KMS-11 (cell line): ENCODE measurements around the gene RNLS.

ENCODE experiments used
- H2AFZ ChIP-seq: fragments of 200-600 bp; sonication (generic); 2 replicates; pipeline ENCODE4 v1.6.1; 2016; ENCODE audit warnings: antibody characterized with exemption, mixed run types, low read depth
- H3K27ac ChIP-seq: fragments of 200-600 bp; sonication (generic); 2 replicates; pipeline ENCODE4 v1.6.1; 2016; ENCODE audit warnings: mild to moderate bottlenecking, mixed run types
- H3K27me3 ChIP-seq: fragments of 200-600 bp; sonication (generic); 2 replicates; pipeline ENCODE4 v1.6.1; 2017; ENCODE audit warnings: mild to moderate bottlenecking, low read depth, mixed run types, moderate library complexity; ENCODE audit not compliant: insufficient read depth
- H3K36me3 ChIP-seq: fragments of 200-600 bp; sonication (generic); 2 replicates; pipeline ENCODE4 v1.6.1; 2017; ENCODE audit warnings: mild to moderate bottlenecking, mixed run types; ENCODE audit not compliant: insufficient read depth
- H3K4me1 ChIP-seq: fragments of 200-600 bp; sonication (generic); 2 replicates; pipeline ENCODE4 v1.6.1; 2016; ENCODE audit warnings: mild to moderate bottlenecking, low read depth, mixed run types; ENCODE audit not compliant: poor library complexity, severe bottlenecking
- H3K4me2 ChIP-seq: fragments of 200-600 bp; sonication (generic); 2 replicates; pipeline ENCODE4 v1.7.0; 2016; ENCODE audit warnings: mild to moderate bottlenecking, mixed run types
- H3K4me3 ChIP-seq: fragments of 200-600 bp; sonication (generic); IDR thresholded peaks from 2 replicates; pipeline ENCODE4 v1.6.1; 2017; ENCODE audit warnings: low read depth, low read length, mixed read lengths; ENCODE audit not compliant: insufficient read depth
- H3K79me2 ChIP-seq: fragments of 200-600 bp; sonication (generic); 2 replicates; pipeline ENCODE4 v1.6.1; 2016; ENCODE audit warnings: low read depth, mixed run types; ENCODE audit not compliant: insufficient read depth
- H3K9ac ChIP-seq: fragments of 200-600 bp; sonication (generic); 2 replicates; pipeline ENCODE4 v1.6.1; 2016; ENCODE audit warnings: mild to moderate bottlenecking, mixed run types
- H4K20me1 ChIP-seq: fragments of 200-600 bp; sonication (generic); 2 replicates; pipeline ENCODE4 v1.6.1; 2016; ENCODE audit warnings: mild to moderate bottlenecking, mixed run types; ENCODE audit not compliant: insufficient read depth
- CTCF ChIP-seq: fragments of 200-600 bp; sonication (generic); conservative IDR thresholded peaks from 2 replicates; pipeline ENCODE4 v1.6.1; 2017; ENCODE audit warnings: low read depth, mild to moderate bottlenecking, antibody characterized with exemption, low read length, moderate library complexity, mixed read lengths

RNLS gene

GRCh38 chr10:88382699-88383098, 200.4 kb downstream of the RNLS start:
- H3K4me2 ChIP-seq: no peak overlapping the region
- no peak overlapping the region for H2AFZ ChIP-seq
- no peak overlapping the region for H3K9ac ChIP-seq
- no peak for TF ChIP-seq CTCF
- H3K27me3 ChIP-seq: no peaks in the 10 kb centered on the region
- H3K4me3 ChIP-seq: no peak overlapping the region
- no peaks in the 10 kb centered on the region for H4K20me1 ChIP-seq
- H3K36me3 ChIP-seq: no peaks in the 10 kb centered on the region
- H3K27ac ChIP-seq: no peak overlapping the region
- H3K79me2 ChIP-seq: no peaks in the 10 kb centered on the region
- peaks cover 59% of the 10 kb centered on the region for H3K4me1 ChIP-seq

GRCh38 chr10:88379575-88379974, 203.5 kb downstream of the RNLS start:
- Histone ChIP-seq H2AFZ (no peak overlapping the region), H3K36me3 (no peaks in the 10 kb centered on the region), H3K79me2 (no peaks in the 10 kb centered on the region), H4K20me1 (no peaks in the 10 kb centered on the region), H3K27me3 (no peaks in the 10 kb centered on the region), H3K4me2 (no peak overlapping the region), H3K4me3 (no peak overlapping the region), H3K9ac (no peak overlapping the region), H3K27ac (no peak overlapping the region), H3K4me1 (peaks cover 39% of the 10 kb centered on the region)
- no peak for TF ChIP-seq CTCF

- Histone ChIP-seq H3K4me1 (peaks cover 22% of the 10 kb centered on the region), H4K20me1 (no peaks in the 10 kb centered on the region), H2AFZ (no peak overlapping the region), H3K4me2 (no peak overlapping the region), H3K9ac (no peak overlapping the region), H3K79me2 (no peaks in the 10 kb centered on the region), H3K27ac (no peak overlapping the region), H3K4me3 (no peak overlapping the region), H3K36me3 (no peaks in the 10 kb centered on the region), H3K27me3 (no peaks in the 10 kb centered on the region)
- TF ChIP-seq CTCF: no peak
Observed at GRCh38 chr10:88377510-88377909, 205.6 kb downstream of the RNLS start.

- H2AFZ ChIP-seq: no peak overlapping the region
Observed at GRCh38 chr10:88374392-88375175, 208.5 kb downstream of the RNLS start.

More at GRCh38 chr10:88374392-88375175, 208.5 kb downstream of the RNLS start:
- H3K36me3 ChIP-seq: no peaks in the 10 kb centered on the region
- H4K20me1 ChIP-seq: no peaks in the 10 kb centered on the region
- H3K4me3 ChIP-seq: no peak overlapping the region
- peaks cover 16% of the 10 kb centered on the region for H3K4me1 ChIP-seq
- H3K79me2 ChIP-seq: no peaks in the 10 kb centered on the region
- H3K27me3 ChIP-seq: no peaks in the 10 kb centered on the region
- 0 out of 2 replicates have a peak overlapping the region, but pooled peaks have one; percentile 12 for H3K4me2 ChIP-seq
- no peak for TF ChIP-seq CTCF
- no peak overlapping the region for H3K27ac ChIP-seq
- H3K9ac ChIP-seq: no peak overlapping the region
